ENCODE measurements around the gene SECISBP2.

DNA sequence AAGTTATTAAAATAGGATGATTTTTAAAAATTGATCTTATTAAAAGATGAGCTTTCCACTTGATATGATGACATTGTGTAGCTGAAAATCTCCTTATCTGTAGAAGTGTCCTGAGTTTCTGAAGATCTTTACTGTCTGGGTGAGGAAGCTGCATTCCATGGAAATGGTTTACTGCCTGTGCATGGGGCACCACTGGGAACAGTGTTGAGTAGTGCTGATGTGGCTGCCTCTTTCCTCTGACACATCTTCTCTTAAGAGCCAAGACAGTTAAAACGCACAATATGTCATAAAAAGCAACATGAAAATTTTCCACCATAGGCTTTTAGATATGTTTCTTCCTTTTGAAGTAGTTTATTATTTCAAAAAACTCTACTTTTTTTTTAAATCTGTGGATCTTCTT, 24.6 kb downstream of the SECISBP2 start:
- TF ChIP-seq, protein P1, sequence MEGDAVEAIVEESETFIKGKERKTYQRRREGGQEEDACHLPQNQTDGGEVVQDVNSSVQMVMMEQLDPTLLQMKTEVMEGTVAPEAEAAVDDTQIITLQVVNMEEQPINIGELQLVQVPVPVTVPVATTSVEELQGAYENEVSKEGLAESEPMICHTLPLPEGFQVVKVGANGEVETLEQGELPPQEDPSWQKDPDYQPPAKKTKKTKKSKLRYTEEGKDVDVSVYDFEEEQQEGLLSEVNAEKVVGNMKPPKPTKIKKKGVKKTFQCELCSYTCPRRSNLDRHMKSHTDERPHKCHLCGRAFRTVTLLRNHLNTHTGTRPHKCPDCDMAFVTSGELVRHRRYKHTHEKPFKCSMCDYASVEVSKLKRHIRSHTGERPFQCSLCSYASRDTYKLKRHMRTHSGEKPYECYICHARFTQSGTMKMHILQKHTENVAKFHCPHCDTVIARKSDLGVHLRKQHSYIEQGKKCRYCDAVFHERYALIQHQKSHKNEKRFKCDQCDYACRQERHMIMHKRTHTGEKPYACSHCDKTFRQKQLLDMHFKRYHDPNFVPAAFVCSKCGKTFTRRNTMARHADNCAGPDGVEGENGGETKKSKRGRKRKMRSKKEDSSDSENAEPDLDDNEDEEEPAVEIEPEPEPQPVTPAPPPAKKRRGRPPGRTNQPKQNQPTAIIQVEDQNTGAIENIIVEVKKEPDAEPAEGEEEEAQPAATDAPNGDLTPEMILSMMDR (IDR thresholded peaks at IDR 0.05; ENCODE audit: low read length): no peak
- TF ChIP-seq EZH2 (IDR thresholded peaks at IDR 0.05; ENCODE audit: borderline replicate concordance, low read length): no peak
